ENCODE results near the gene JMJD8.

The JMJD8 gene

DNA sequence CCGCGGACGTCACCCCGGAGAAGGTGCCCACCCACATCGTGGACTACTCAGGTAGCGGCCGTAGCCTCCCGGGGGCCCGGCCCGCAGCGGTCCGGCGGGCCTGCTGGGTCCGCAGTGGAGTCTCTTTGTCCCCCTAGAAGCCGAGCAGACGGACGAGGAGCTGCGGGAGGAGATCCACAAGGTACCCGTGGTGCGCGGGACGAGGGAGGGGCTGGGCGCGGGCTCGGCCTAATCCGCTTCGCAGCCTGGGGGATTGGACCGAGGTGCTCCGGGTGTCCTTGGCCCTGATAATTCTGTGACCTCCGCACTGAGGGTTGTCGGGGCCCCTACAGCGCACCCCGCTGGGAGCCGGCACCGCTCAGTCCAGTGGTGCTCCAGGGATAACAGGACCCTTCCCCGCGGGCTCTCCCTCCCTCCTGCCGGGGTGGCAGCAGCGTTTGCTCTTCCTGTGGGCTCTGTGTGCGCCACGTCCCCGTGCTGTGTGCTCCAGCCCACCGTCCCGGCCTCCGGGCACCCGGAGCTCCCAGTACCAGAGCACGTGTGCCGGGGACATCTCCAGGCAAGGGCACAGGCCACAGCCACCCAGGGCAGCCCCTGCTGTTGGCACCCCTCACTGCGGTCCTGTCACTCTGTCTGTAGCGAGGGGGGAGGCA, 15.5 kb downstream of the JMJD8 start:
- peak overlapping the region; percentile 76 for H3K4me3 Mint-ChIP-seq
- H3K27ac Mint-ChIP-seq, result no peak overlapping the region
- H3K4me1 Mint-ChIP-seq, result peaks cover 7% of the 10 kb centered on the region
- no peaks in the 10 kb centered on the region for H3K36me3 Mint-ChIP-seq
- H3K9me3 Mint-ChIP-seq, result no peaks in the 10 kb centered on the region
- no peaks in the 10 kb centered on the region for H3K27me3 Mint-ChIP-seq

DNA sequence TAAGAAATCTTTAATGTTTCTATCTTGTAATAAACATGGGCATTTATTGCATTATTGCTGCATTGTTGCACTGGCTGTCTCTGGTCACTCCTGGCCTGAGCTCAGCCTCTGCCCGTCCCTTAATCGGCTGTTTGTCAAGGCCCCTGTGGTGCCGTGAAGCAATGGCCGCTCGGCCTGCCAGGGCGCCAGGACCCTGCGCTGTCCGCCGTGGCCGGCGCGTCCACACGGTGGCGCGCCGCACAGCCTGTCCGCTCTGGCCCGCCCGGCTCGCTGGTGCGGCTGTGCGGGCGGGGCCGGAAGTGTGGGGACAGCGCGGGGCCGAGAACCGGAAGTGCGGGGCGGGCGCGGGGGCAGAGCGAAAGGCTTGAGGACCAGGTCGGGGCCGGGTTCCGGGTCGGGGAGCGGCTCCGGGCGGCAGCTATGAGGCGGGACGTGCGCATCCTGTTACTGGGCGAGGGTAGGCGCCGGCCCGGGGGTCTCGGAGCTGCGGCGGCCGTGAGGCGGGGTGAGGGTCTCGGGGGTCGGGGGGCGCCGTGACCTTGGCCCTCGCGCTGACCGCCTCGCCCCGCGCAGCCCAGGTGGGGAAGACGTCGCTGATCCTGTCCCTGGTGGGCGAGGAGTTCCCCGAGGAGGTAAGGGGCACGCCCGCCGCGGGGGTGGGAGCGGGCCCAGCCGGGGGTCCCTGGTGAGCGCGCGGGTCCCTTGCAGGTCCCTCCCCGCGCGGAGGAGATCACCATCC, 16.2 kb downstream of the JMJD8 start, which contains the start of gene RHOT2:
TSS of gene RHOT2 (plus strand) at position 353 of the 739 bp plus-strand sequence. CDS start at position 421, 68 bp downstream.
- no peaks in the 10 kb centered on the region for H3K27me3 Mint-ChIP-seq
- H3K9me3 Mint-ChIP-seq, result no peaks in the 10 kb centered on the region
- peaks cover 7% of the 10 kb centered on the region for H3K4me1 Mint-ChIP-seq
- H3K27ac Mint-ChIP-seq, result peak within 1 kb of the TSS; percentile 65
- H3K36me3 Mint-ChIP-seq, result no peaks in the 10 kb centered on the region
- H3K4me3 Mint-ChIP-seq, result peak within 1 kb of the TSS; percentile 76

DNA sequence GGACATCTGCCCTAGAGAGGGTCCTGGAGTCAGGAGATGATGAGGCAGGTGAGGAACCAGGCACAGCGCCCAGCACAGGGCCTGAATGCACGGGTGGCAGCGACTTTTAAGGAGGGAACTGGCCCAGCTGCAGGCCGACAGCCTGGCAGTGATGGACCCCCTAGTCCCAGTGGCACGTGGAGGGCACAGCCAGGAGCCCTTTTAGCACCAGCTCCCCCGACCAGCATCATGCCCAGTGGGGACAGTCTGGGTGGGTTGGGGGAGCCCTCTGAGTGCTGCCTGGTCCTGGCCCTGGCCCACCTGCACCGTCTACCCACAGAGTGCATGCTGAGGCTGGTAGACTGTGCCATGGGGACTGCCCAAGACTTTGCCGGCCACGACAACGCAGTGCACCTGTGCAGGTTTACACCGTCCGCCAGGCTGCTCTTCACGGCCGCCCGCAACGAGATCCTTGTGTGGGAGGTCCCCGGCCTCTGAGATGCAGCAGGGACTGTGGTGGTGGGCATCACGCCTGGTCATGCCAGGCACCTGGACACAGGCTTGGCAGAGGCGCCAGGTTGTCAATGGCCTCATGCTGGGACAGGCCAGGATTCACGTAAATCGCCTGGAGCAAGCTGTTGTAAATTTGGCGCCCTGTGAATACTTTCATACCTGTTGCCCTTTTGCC, 16.9 kb downstream of the JMJD8 start:
- Mint-ChIP-seq H3K27me3 (no peaks in the 10 kb centered on the region), H3K36me3 (no peaks in the 10 kb centered on the region), H3K9me3 (no peaks in the 10 kb centered on the region), H3K4me3 (peak overlapping the region; percentile 76), H3K27ac (peak overlapping the region; percentile 65), H3K4me1 (peaks cover 7% of the 10 kb centered on the region)

DNA sequence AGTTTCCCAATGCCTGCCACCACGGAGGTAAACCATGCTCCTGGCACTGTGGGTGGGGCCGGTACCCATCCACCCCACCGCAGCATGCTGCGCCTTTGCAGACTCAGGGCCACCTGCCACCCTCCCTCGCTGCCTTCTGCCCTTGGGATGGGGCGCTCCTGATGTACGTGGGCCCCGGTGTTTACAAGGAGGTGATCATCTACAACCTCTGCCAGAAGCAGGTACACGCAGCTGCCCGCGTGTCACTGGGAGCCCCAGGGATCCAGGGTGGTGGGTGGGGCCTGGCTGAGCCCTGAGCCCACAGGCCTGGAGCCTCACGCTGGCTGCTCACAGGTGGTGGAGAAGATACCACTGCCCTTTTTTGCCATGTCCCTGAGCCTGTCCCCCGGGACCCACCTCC, 17.6 kb downstream of the JMJD8 start:
- H3K27me3 Mint-ChIP-seq, result no peaks in the 10 kb centered on the region
- H3K27ac Mint-ChIP-seq, result no peak overlapping the region
- peaks cover 7% of the 10 kb centered on the region for H3K4me1 Mint-ChIP-seq
- no peaks in the 10 kb centered on the region for H3K9me3 Mint-ChIP-seq
- no peaks in the 10 kb centered on the region for H3K36me3 Mint-ChIP-seq
- no peak overlapping the region for H3K4me3 Mint-ChIP-seq

DNA sequence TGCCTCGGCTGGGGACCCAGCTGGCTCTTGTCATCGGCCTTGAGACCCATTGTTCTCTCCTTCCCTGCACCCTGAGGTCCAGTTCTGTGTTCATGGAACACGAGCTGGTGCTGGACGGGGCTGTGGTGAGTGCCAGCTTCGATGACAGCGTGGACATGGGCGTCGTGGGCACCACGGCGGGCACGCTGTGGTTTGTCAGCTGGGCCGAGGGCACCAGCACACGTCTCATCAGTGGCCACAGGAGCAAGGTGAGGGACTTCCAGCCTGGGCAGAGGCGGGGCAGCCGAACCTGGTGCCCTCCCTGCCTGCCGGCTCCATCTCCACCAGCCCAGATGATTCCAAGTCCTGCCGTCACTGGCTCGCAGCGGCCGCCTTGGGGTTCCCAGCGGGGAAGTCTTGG, 21.5 kb downstream of the JMJD8 start:
- no peaks in the 10 kb centered on the region for H3K27me3 Mint-ChIP-seq
- H3K27ac Mint-ChIP-seq, result peak overlapping the region; percentile 35
- H3K4me3 Mint-ChIP-seq, result no peak overlapping the region
- peaks cover 7% of the 10 kb centered on the region for H3K4me1 Mint-ChIP-seq
- H3K36me3 Mint-ChIP-seq, result no peaks in the 10 kb centered on the region
- no peaks in the 10 kb centered on the region for H3K9me3 Mint-ChIP-seq

DNA sequence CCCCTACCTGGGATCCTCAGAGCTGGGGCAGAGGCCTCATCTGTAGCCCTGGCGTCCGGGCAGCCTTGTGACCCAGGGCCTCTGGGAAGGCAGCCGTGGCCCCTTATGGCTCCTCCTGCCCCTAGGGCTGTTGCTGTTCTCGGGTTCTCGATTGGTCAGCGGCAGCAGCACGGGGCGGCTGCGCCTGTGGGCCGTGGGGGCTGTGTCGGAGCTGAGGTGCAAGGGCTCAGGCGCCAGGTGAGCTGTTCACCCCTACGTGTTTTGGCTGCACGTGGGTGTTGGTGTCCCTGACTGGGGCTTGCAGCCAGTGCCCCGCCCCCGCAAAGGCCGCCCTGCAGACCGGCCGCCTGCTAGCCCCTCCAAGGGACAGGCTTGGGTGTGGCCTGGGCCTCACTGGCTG, 22.0 kb downstream of the JMJD8 start:
- Mint-ChIP-seq H3K4me3 (no peak overlapping the region), H3K9me3 (no peaks in the 10 kb centered on the region), H3K27me3 (no peaks in the 10 kb centered on the region), H3K36me3 (no peaks in the 10 kb centered on the region), H3K27ac (no peak overlapping the region), H3K4me1 (peaks cover 6% of the 10 kb centered on the region)

DNA sequence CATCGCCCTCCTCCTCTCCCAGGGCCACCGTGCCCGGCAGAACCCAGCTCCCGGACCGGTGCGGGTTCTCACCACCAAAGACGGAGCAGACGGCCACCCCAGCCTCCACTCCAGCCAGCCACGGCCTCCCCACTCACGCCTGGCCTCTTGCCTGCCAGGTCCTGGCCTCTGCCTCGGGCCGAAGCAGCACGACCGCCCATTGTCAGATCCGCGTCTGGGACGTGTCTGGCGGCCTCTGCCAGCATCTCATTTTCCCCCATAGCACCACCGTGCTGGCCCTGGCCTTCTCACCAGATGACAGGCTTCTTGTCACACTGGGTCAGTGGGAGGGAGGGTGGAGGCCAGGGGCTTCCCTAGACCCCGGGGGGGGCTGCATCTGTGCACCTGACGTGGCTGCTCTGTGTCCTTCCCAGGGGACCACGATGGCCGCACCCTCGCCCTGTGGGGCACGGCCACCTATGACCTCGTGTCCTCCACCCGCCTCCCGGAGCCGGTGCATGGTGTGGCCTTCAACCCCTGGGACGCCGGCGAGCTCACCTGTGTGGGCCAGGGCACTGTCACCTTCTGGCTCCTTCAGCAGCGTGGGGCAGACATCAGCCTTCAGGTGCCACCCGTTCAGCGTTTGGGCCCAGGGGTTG, 22.8 kb downstream of the JMJD8 start:
- Mint-ChIP-seq H3K27me3 (no peaks in the 10 kb centered on the region), H3K4me3 (peak overlapping the region; percentile 19), H3K36me3 (no peaks in the 10 kb centered on the region), H3K9me3 (no peaks in the 10 kb centered on the region), H3K27ac (no peak overlapping the region), H3K4me1 (peaks cover 6% of the 10 kb centered on the region)

DNA sequence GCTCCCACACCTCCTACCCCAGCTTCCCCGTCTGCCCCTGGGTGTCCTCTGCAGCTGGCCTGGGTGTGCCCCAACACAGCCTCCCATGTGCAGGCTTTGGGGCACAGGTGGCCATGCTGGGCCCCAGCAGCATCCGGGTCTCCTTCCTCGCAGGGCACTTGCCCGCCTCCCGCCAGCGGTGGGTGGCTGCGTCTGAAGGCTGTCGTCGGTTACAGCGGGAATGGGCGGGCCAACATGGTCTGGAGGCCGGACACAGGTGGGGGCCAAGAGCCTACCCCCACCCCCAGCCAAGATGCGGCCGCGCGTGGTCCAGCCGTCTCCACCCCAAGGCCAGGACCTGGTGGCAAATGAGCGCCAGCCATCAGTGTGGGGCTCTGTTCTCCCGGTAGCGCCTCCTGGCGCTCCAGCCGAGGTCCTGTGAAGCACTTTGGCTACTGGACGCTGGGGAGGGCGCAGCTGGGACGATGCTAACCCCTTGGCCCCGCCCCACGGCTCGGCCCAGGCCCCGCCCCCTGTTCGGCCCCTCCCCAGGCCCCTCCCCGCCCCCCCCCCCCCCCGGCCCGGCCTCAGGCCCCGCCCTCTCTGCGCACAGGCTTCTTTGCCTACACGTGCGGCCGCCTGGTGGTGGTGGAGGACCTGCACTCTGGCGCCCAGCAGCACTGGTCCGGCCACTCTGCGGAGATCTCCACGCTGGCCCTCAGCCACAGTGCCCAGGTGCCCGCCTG, 23.5 kb downstream of the JMJD8 start:
- Mint-ChIP-seq H3K4me1 (peaks cover 6% of the 10 kb centered on the region), H3K27ac (no peak overlapping the region), H3K9me3 (no peaks in the 10 kb centered on the region), H3K36me3 (no peaks in the 10 kb centered on the region), H3K27me3 (no peaks in the 10 kb centered on the region), H3K4me3 (peak overlapping the region; percentile 19)

DNA sequence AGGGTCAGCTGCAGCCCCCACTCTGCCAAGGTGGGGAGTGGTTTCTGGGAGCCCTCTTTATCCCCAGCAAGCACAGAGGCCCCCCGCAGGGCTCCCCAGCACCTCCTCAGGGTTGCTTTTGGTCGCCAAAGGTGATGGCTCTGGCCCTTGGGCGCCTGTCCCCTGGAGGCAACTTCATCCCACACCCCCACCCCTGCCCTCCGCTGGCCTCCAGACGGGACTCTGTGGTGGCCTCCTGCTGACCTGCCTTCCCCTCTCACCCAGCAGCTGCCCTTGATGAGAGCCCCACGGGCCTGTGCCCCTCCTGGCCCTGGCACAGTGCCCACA, 24.0 kb downstream of the JMJD8 start:
- H3K27me3 Mint-ChIP-seq, result no peaks in the 10 kb centered on the region
- H3K27ac Mint-ChIP-seq, result no peak overlapping the region
- H3K36me3 Mint-ChIP-seq, result no peaks in the 10 kb centered on the region
- peaks cover 6% of the 10 kb centered on the region for H3K4me1 Mint-ChIP-seq
- H3K4me3 Mint-ChIP-seq, result no peak overlapping the region
- no peaks in the 10 kb centered on the region for H3K9me3 Mint-ChIP-seq

DNA sequence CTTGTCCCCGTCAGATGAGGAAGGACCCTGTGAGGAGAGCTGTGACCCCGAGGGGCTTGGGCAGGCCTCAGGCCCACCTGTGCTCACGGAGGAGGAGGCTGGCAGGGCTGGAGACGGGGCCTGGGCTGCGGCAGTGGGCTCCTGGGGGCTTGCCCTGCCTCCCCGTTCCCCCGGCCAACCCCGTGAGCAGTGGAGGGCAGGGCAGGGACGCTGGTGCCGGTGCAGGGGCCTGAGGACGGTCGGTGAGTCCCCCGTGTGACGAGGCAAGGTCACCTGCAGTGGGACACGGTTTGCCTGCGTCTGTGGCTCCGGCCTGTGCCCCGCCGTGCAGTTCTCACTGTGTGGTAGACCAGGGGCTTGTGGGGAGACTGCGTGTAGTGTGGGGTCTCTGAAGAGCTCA, 24.5 kb downstream of the JMJD8 start:
- no peak overlapping the region for H3K4me3 Mint-ChIP-seq
- no peak overlapping the region for H3K27ac Mint-ChIP-seq

DNA sequence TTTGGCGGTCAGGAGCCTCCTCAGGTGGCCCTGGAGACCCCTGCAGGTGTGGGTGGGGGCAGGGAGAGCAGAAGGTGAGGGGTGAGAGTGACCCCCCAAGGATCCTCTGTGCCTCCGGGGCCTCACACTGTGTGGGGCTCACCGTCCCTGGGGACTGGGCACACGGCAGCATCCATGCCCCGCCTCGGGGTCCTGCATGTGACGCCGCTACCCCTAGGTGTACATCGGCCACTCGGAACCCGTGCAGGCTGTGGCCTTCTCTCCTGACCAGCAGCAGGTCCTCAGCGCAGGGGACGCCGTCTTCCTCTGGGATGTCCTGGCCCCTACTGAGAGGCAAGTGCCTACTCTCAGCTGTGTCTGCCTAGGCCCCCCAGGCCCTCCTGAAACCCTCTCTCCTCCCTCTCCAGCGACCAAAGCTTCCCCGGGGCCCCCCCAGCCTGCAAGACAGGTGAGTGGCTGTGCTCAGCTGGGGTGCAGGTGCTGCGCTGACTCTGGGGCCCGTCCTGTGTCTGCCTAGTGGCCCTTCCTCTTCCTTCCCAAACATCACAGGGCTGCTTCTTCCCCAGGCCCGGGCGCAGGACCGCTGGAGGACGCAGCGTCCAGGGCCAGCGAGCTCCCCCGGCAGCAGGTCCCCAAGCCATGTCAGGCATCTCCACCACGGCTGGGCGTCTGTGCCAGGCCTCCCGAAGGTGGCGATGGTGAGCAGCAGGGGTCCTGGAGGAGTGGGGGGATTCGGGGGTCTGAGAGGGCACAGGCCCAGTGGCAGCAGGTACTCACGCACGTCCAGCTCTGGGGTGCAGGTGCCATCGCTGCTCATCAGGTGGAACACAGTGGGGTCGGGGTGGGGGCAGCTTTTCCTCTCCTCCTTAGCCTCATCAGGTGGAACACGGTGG, 25.2 kb downstream of the JMJD8 start:
- H3K4me1 Mint-ChIP-seq, result peaks cover 6% of the 10 kb centered on the region
- H3K27me3 Mint-ChIP-seq, result no peaks in the 10 kb centered on the region
- H3K36me3 Mint-ChIP-seq, result no peaks in the 10 kb centered on the region
- no peak overlapping the region for H3K4me3 Mint-ChIP-seq
- H3K9me3 Mint-ChIP-seq, result no peaks in the 10 kb centered on the region
- no peak overlapping the region for H3K27ac Mint-ChIP-seq

More for the DNA sequence above, 24.5 kb downstream of the JMJD8 start:
- no peaks in the 10 kb centered on the region for H3K36me3 Mint-ChIP-seq
- H3K27me3 Mint-ChIP-seq, result no peaks in the 10 kb centered on the region
- peaks cover 6% of the 10 kb centered on the region for H3K4me1 Mint-ChIP-seq
- H3K9me3 Mint-ChIP-seq, result no peaks in the 10 kb centered on the region

DNA sequence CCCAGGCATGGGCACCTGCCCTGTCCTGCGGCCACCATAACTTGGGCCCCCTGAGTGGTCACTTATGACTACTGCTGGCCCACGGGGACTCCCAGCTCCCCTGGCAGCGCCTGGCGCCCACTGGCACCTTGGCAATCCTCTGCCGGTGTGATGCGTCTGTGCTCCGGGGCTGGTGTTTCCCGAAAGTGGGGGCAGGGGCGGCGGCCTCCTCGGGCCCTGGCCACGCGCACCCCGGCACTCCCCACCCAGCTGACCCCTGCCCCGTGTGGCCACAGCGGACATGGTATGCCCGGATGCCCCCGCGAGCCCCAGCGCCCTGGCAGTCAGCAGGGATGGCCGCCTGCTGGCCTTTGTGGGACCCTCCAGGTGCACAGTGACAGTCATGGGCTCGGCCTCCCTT, 26.6 kb downstream of the JMJD8 start:
- no peaks in the 10 kb centered on the region for H3K27me3 Mint-ChIP-seq
- H3K36me3 Mint-ChIP-seq, result no peaks in the 10 kb centered on the region
- no peaks in the 10 kb centered on the region for H3K9me3 Mint-ChIP-seq
- H3K27ac Mint-ChIP-seq, result no peak overlapping the region
- H3K4me3 Mint-ChIP-seq, result no peak overlapping the region
- H3K4me1 Mint-ChIP-seq, result peaks cover 6% of the 10 kb centered on the region

DNA sequence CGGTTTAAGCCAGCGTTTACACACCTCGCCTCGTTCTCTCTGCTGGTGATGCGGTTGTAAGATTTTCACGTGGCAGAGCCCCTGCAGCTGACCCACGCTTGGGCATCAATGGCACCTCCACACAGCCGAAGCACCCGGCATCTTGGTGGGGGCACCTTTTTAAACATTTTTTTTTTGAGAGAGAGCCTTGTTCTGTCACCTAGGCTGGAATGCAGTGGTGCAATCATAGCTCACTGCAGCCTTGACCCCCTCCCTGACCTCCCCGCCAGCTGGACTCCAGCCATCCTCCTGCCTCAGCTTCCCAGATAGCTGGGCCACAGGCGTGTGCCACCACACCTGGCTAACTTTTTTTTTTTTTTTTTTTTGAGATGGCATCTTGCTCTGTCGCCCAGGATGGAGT, 30.1 kb downstream of the JMJD8 start:
- no peaks in the 10 kb centered on the region for H3K9me3 Mint-ChIP-seq
- H3K27me3 Mint-ChIP-seq, result no peaks in the 10 kb centered on the region
- H3K27ac Mint-ChIP-seq, result no peak overlapping the region
- no peak overlapping the region for H3K4me3 Mint-ChIP-seq
- no peaks in the 10 kb centered on the region for H3K4me1 Mint-ChIP-seq
- no peaks in the 10 kb centered on the region for H3K36me3 Mint-ChIP-seq

DNA sequence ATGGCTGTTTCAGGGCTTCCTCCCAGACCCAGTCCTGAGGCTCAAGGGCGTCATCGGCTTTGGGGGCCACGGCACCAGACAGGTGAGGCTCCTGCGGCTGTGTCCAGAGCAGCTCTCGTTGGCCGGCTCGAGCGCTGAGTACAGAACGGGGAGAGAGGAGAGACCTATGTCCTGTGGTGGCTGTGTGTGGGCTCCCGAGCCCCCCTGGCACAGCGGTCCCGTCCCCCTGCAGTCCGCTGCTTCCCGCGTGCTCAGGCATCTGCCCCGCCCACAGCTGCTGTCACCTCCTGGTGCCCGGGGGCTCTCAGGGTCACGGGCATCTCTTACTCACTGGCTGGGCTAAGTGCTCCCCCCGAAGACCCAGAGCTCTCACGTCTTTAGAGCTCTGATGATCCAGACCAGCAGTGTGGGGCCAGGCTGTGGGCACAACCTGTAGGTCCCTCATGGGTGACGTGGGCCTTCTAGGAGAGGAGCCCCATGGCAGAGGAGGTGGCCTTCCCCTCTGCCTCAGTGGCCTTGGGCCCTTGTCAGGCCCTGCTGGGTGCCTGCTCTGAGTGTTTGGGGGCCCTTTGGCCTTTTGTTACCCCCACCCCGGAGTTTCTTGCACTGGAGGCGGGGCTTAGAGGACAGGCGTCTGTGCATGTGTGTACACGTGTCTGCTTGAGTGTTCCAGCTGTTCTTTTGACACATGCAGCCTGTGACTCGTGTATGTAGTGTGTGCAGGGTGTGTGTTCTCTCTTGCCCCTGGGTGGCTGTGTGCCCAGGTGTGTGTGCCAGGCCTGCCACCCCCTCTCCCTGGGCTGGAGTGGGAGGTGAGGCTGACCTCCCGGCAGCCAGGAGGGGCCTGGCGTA, 31.5 kb downstream of the JMJD8 start:
- no peak overlapping the region for H3K27ac Mint-ChIP-seq
- no peaks in the 10 kb centered on the region for H3K9me3 Mint-ChIP-seq
- no peaks in the 10 kb centered on the region for H3K36me3 Mint-ChIP-seq
- H3K4me1 Mint-ChIP-seq, result no peaks in the 10 kb centered on the region
- no peaks in the 10 kb centered on the region for H3K27me3 Mint-ChIP-seq
- no peak overlapping the region for H3K4me3 Mint-ChIP-seq
